ENCODE measurements around the gene AVPR2.

DNA sequence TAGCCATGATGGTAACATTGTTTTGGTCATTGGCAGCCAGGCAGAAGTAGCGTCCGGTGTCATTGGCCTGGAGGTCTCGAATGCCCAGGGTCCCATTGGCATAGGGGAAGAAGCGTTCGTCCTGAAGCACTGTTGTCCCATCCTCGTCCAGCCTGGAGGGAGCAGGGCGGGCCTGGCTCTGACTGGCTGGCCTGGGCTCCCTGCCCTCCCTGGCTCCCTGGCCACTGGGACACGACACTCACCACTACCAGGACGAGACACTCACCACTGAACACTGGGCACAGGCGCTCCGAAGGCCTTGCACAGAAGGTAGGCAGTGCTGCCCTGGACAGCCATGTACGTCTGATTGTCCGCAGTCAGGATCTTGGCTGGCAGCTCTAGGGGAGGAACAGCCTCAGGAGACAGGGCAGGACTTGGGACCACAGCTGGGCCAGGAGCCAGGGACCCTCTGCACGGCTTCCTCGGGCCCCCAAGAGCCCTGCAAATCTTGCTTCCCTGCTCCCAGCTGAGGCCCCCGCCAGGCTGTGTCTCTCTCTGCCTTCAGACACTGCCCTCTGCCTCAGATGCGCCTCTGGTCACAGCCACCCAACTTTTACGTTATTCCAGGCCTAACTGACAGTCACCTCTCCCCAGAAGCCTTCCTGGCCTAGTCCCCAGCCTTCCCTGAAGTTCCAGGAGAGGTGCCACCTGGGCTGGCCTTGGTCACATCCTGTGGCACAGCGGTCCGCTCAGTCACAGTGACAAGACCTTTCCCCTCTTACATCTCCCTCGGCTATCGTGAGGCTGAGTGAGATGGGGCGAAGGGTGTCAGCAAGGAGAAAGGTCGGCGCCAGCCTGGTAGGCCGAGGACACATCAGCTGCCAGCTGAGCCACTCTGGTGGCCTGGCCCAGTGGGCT, 35.6 kb upstream of the AVPR2 start:
- TF ChIP-seq, protein P1, sequence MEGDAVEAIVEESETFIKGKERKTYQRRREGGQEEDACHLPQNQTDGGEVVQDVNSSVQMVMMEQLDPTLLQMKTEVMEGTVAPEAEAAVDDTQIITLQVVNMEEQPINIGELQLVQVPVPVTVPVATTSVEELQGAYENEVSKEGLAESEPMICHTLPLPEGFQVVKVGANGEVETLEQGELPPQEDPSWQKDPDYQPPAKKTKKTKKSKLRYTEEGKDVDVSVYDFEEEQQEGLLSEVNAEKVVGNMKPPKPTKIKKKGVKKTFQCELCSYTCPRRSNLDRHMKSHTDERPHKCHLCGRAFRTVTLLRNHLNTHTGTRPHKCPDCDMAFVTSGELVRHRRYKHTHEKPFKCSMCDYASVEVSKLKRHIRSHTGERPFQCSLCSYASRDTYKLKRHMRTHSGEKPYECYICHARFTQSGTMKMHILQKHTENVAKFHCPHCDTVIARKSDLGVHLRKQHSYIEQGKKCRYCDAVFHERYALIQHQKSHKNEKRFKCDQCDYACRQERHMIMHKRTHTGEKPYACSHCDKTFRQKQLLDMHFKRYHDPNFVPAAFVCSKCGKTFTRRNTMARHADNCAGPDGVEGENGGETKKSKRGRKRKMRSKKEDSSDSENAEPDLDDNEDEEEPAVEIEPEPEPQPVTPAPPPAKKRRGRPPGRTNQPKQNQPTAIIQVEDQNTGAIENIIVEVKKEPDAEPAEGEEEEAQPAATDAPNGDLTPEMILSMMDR (IDR thresholded peaks at IDR 0.05) = no peak
- TF ChIP-seq EZH2 (IDR thresholded peaks at IDR 0.05; ENCODE audit: borderline replicate concordance, insufficient read depth, low read depth, low read length, poor library complexity, severe bottlenecking) = no peak
